Body of pancreas (tissue), 4 donors: ENCODE results near the gene KIF1C. TPM values are rescaled to one million over a fixed set of nuclear protein-coding genes. Genes with fewer than 3 reads are reported as not detected.
A peak's percentile ranks its signal among the peaks of the same experiment; 100 is the strongest.
"Not testable (repeated sequence)": the region's sequence is repeated elsewhere in the genome, so short reads cannot be mapped to it uniquely, and the experiment has no call there.

Experiments used
- ATAC-seq: fragments of 150-250 bp; one replicate; pipeline ENCODE4 v1.9.1; 2016
- DNase-seq, 4 donors: peaks; one replicate each; pipeline ENCODE4 v3.0.0-alpha.2; 2019
- H3K27ac ChIP-seq, 4 donors: fragments of 200-600 bp; sonication (generic); 1 replicate in 3 of 4; 2 replicates in 1 of 4; pipeline versions ENCODE4 v1.5.1 to v1.6.1; 2016 to 2019; ENCODE audit warnings: mild to moderate bottlenecking in 1 of 4, mixed read lengths in 1 of 4, moderate library complexity in 1 of 4
- H3K27me3 ChIP-seq, 2 donors: fragments of 200-600 bp; sonication (generic); one replicate each; pipeline ENCODE4 v1.6.0; 2016; ENCODE audit warnings: mild to moderate bottlenecking in 1 of 2
- H3K36me3 ChIP-seq, 2 donors: fragments of 200-600 bp; sonication (generic); replicated peaks in 1 of 2; 2 replicates each; pipeline ENCODE4 v1.5.1; 2016; ENCODE audit warnings: low read depth in 2 of 2; ENCODE audit not compliant: insufficient read depth in 1 of 2
- H3K4me1 ChIP-seq: fragments of 200-600 bp; sonication (generic); one replicate; pipeline ENCODE4 v1.6.0; 2016
- H3K4me3 ChIP-seq, 2 donors: fragments of 200-600 bp; sonication (generic); 1 replicate in 1 of 2; 2 replicates in 1 of 2; pipeline ENCODE4 v1.5.1; 2016 to 2019
- H3K9me3 ChIP-seq, 3 donors: fragments of 200-600 bp; sonication (generic); 1 replicate in 2 of 3; 2 replicates in 1 of 3; pipeline ENCODE4 v1.5.1; 2016
- CTCF ChIP-seq, 7 experiments: fragments of 450-650 bp in 4 of 7; fragments of 200-600 bp in 3 of 7; sonication (generic) in 3 of 7; IDR thresholded peaks; one replicate each; pipeline ENCODE4 v1.5.1; 2016 to 2019; ENCODE audit warnings: antibody characterized with exemption in 7 of 7
- POLR2A ChIP-seq, 3 donors: fragments of 450-650 bp; IDR thresholded peaks; one replicate each; pipeline ENCODE4 v1.6.1; 2016; ENCODE audit warnings: antibody characterized with exemption in 3 of 3, mild to moderate bottlenecking in 2 of 3
- whole genome bisulfite sequencing, 2 donors: methylation state at CpG; one replicate each; pipeline ENCODE4 v1.1.5; 2017; 5-methylcytosine and 5-hydroxymethylcytosine counted together
- intact Hi-C: fragments of 100-400 bp; cut with DNase I; formaldehyde crosslinking; loops from one replicate; pipeline ENCODE4 v1.15.1; 2023
- total RNA-seq, 2 donors: library from RNA; depleted of rRNA; stranded (reverse); fragments of >200 nt; gene quantifications; one replicate each; pipeline ENCODE4 v1.1.0, GENCODE V29; 2016

Gene KIF1C
- total RNA-seq, 2 donors from 2014 or later = 43.1 to 54.4 TPM

DNA sequence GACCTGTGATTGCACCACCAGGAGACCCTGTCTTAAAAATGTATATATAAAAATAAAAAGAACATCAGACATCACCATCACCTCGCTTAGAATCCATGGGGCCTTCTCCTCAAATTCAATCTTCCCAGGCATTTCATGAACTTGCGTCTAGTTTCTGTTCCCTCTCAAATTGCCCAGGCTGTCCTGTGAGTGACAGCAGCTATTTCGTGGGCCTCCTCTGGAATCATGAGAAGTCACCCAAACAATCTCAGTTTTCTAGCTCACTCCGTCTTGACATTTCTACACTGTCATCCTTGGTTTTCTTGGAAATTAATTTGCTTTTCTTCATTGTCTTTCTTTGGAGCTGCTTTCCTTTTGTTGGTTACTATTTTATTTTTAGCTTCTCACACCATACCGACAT lies 30.2 kb downstream of the KIF1C start:
- 56 to 57% methylated on average over 5 of the region's 5 CpGs for WGBS, 2 donors
- intact Hi-C loops = no loop called here
- TF ChIP-seq CTCF (IDR thresholded peaks at IDR 0.05) (no peak), POLR2A (IDR thresholded peaks at IDR 0.05) (no peak)
- ATAC-seq (no peak), DNase-seq (no peak)
- no peak overlapping the region for H3K4me3 ChIP-seq
- H3K36me3 ChIP-seq = peaks cover 0 to 5% of the 10 kb centered on the region in 2 donors
- no peaks in the 10 kb centered on the region for H3K27me3 ChIP-seq
- no peaks in the 10 kb centered on the region for H3K9me3 ChIP-seq
- H3K27ac ChIP-seq = no peak overlapping the region
- peaks cover 4% of the 10 kb centered on the region for H3K4me1 ChIP-seq

DNA sequence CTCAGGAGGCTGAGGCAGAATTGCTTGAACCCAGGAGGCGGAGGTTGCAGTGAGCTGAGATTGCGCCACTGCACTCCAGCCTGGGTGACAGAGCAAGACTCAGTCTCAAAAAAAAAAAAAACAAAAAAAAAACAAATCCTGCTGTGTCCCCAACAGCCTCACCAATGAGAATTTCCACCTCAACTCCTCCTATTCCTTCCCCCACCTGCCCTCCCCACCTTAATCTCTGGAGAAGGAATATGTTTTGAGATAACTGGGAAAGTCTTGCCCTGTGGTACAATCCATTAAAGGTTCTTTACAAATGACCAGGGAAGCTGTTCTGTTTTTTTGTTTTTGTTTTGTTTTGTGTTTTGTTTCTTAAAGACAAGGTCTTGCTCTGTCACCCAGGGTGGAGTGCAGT lies 32.4 kb downstream of the KIF1C start:
- H3K4me3 ChIP-seq, H3K27me3 ChIP-seq, H3K27ac ChIP-seq, H3K4me1 ChIP-seq, H3K36me3 ChIP-seq, ATAC-seq, intact Hi-C loops, DNase-seq, H3K9me3 ChIP-seq: not testable (repeated sequence)
- WGBS, 2 donors = 86 to 96% methylated on average over 2 of the region's 2 CpGs

GRCh38 chr17:5031365-5032082 lies 33.8 kb downstream of the KIF1C start:
- Histone ChIP-seq H3K27me3 (no peaks in the 10 kb centered on the region), H3K9me3 (no peaks in the 10 kb centered on the region), H3K36me3 (no peaks in the 10 kb centered on the region), H3K4me3 (peak overlapping the region in 1 of 2 donors; percentile 2), H3K4me1 (peaks cover 8% of the 10 kb centered on the region), H3K27ac (peak overlapping the region in 2 of 4 donors; percentile 31 to 35)
- WGBS, 2 donors = 2 to 13% methylated on average over 11 to 41 of the region's 48 CpGs
- TF ChIP-seq CTCF (IDR thresholded peaks at IDR 0.05) (peak; percentile 65 to 86 (median 76)), POLR2A (IDR thresholded peaks at IDR 0.05) (no peak)
- DNase-seq (peak; percentile 77 to 82 (median 80)), ATAC-seq (peak; percentile 78)
- intact Hi-C loops = no loop called here

- peaks cover 8% of the 10 kb centered on the region for H3K4me1 ChIP-seq
- H3K4me3 ChIP-seq = no peak overlapping the region
- no peak overlapping the region for H3K27ac ChIP-seq
- no peak for ATAC-seq
- no peaks in the 10 kb centered on the region for H3K36me3 ChIP-seq
- H3K27me3 ChIP-seq = no peaks in the 10 kb centered on the region
- intact Hi-C loops = no loop called here
- H3K9me3 ChIP-seq = no peaks in the 10 kb centered on the region
- no peak for DNase-seq
- TF ChIP-seq CTCF (IDR thresholded peaks at IDR 0.05) (no peak), POLR2A (IDR thresholded peaks at IDR 0.05) (no peak)
- 90 to 100% methylated on average over 1 to 6 of the region's 6 CpGs for WGBS, 2 donors
Measured at GRCh38 chr17:5032865-5033264, 35.1 kb downstream of the KIF1C start.

DNA sequence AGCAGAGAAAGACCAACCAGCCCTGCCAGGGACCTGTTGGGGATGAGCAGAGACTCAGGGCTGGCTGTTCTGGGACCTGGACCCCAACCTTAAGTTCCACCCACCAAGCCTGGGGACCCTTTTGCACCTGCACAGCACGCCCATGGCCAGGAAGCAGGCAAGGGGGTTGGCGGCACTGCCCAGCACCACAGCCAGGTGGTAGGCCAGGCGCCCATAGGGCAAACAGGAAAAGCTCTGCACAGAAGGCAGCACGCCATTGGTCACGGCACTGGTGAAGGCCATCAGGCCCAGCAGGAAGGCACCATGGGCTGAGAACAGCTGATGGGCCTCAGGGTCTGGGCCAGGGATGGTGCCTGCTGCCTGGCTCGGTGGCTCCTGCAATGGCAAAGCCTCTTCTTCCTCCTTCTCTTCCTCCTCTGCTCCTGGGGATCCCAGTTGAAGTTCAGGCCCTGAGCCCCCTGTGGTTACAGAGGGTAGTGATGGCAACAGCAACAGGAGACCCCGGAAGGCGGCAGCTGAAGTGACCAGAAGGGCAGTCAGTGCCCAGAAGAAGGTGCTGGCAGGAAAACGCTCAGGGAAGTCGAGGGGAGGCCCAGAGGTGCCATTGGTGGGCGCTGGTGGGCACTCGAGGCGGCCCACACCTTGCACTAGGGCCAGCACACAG lies 35.7 kb downstream of the KIF1C start:
- ATAC-seq (no peak), DNase-seq (no peak)
- H3K27ac ChIP-seq = no peak overlapping the region
- H3K27me3 ChIP-seq = no peaks in the 10 kb centered on the region
- no peaks in the 10 kb centered on the region for H3K36me3 ChIP-seq
- H3K9me3 ChIP-seq = no peaks in the 10 kb centered on the region
- intact Hi-C loops = no loop called here
- peaks cover 8% of the 10 kb centered on the region for H3K4me1 ChIP-seq
- WGBS, 2 donors = 77 to 81% methylated on average over 10 to 12 of the region's 13 CpGs
- no peak overlapping the region for H3K4me3 ChIP-seq
- TF ChIP-seq CTCF (IDR thresholded peaks at IDR 0.05) (no peak), POLR2A (IDR thresholded peaks at IDR 0.05) (no peak)
